Activated CD8-positive, alpha-beta memory T cell treated with anti-CD3 and anti-CD28 coated beads, Interleukin-2, amount 50 U/mL, for 1 hour (primary cell): ENCODE data around the gene ARHGAP18.

Experiments used
- DNase-seq: peaks from one replicate; pipeline ENCODE4 v3.0.0-alpha.2; 2020; ENCODE audit errors: extremely low read depth

Gene ARHGAP18

DNA sequence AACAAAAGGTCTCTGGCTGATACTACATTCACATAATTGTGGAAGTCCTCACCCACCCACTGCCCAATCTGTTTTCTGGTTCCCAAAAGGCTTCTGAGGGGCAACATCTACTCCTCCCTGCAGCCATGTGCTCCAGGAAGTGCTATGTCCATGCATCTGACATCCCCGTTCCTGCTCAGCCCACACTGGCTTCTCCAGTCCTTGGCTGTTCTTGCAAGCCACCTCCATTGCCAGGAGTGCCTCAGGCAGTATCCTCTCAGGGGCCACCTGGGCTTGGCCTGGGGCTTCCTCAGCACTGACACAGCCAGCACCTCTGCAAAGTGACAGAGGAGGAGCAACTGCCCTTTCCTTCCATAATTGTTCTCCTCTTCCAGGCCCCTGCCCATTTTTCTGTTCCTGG, 18.3 kb downstream of the ARHGAP18 start:
- no peak for DNase-seq

DNA sequence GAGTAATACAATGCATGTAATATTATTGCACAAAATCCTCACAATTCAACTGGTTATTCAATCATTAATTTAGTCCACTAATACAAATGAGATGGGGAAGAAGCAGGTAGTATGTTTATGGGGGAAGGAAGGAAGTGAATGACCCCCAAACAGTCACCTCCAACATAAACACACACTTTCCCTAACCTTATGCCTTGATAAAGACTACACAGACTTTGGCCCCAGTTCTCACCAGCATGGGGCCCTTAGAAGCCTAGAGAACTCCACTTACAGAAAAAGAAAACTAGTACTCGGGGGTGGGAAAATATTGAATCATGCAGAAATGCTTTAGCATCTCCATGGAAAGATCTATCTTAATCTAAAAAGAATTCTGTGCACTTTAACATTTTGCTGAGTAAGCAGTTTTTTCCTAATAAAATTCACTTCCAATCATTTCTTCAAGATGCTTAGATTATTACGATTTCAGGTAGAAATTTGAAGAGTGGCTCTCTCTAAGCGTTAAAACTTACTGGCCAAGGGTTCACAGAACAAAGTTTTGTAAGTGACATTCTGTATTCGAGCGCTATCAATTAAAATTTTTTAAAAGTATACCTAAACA, 18.8 kb downstream of the ARHGAP18 start:
- no peak for DNase-seq

- DNase-seq = no peak
Observed at GRCh38 chr6:129686941-129687627, 22.9 kb downstream of the ARHGAP18 start.

- DNase-seq = no peak
Observed at GRCh38 chr6:129685662-129686031, 24.3 kb downstream of the ARHGAP18 start.

GRCh38 chr6:129684903-129685661, 24.9 kb downstream of the ARHGAP18 start:
- no peak for DNase-seq

DNA sequence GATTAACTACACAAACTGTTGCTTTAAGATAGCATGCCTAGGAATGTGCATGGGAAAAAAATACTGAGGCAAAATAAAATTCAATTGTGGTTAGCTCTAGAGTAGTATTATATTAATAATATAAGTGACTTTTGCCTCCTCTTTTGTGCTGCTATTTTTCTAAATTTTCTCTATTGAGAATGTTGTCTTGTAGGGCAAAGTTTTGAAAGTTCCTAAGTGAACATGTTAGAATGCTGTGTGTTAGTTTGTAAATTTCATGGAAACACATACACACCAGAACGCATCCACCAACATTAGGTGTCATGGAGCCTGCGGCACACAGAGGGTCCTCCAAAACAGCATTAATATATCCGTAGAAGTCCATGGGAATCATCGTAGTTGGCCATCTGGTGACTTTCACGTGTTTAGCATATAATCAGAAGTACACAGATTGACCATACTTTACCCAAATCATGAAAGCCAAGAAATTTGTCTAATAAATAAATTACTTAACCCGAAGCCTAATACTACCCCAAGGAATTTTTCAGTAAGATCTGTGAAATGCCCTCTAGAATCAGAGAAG, 25.6 kb downstream of the ARHGAP18 start:
- DNase-seq = no peak

DNA sequence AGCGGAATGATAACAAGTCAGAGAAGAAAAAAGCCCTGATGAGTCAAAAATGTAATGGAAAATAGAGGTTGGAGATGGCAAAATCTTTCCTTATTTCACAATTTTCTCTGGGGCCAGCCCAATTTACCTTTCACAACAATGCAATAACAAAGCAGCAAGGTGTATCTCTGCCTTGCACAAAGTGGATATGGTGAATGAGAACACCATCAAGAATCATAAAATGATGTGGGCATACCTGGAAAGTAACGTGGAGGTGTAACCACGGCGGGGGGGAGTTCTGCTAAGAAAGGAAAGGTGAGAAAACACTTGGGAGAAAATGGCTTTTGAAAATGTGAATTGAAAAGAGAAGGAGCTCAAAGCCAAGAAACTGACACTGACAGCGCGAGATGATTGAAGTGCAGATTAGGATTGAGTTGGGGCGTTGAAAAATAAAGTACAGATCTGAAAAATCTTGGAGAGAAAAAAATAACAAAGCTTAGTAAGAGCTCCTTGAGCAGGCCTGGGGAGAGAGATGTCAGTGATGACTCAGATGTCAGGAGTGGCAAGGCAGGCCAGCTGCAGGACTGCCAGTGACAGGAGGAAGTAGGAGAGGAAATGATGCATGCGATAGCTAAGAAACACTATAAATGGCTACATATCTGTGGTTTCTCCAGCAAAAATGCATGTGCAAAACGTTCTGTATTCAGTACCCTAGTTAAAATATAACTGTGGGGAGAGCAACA, 26.2 kb downstream of the ARHGAP18 start:
- DNase-seq = peak; percentile 41

DNA sequence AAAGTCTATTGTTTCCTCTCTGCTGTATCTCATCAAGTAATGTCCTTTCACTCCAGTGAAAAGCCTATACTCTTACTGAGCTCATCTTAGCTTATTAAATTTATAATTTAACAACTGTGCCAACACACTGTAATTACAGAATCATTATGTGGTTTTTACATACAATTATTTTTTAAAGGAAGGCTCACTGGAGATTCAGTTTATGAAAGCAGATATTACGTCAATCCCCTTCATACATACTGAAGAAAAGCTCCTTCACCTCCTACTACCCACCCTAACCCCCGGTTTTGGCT, 28.1 kb downstream of the ARHGAP18 start:
- DNase-seq = no peak

DNA sequence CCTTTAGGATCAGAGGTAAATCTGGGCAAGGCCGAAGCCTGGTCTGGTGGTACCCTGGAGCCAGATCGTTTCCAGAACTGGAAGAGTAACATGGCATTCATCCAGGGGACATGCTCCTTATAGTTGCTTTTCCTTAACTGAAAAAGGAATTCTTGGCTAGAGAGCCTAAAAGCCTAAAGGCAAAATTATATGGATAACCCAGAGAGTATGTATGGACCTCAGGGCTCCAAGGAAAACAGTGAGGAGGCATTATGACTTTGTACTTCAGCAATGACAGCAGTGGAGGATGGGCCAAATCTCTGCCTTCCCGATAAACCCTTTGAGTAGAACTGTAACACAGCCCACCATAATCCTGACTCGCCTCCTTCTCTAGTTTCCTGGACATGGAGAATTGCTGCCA, 29.3 kb downstream of the ARHGAP18 start:
- no peak for DNase-seq

DNA sequence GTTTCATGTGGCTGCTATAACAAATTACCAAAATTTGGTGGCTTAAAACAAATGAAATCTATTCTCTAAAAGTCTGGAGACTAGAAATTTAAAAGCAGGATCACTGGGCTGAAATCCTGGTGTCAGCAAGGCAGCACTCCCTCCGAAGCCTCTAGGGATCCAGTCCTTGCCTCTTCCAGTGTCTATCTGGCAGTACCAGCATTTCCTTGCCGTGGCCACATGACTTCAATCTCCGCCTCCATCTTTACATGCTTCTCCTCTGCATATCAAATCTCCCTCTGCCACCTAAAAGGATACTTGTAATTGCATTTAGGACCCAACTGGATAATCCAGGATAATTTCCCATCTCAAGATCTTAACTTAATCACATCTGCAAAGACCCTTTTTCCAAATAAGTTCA, 30.2 kb downstream of the ARHGAP18 start:
- DNase-seq = no peak

DNA sequence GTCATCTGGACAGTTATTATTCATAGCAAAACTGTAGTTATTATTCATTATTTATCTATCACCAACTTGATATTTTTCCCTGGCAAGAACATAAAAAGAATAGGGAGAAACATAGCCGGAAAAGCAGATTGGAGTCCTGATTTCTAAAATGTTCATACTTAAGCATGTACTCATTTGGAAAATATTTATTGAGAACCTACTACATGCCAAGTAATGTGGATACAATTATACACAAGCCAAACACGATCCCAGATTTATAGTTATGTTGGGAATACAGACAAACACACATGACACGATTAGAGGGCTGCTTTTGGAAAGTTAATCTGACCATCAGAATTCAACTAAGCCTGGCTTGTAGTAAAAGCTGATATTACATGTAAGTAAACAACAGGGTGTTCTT, 30.7 kb downstream of the ARHGAP18 start:
- no peak for DNase-seq

- DNase-seq = no peak
Observed at GRCh38 chr6:129678463-129678862, 31.5 kb downstream of the ARHGAP18 start.

DNA sequence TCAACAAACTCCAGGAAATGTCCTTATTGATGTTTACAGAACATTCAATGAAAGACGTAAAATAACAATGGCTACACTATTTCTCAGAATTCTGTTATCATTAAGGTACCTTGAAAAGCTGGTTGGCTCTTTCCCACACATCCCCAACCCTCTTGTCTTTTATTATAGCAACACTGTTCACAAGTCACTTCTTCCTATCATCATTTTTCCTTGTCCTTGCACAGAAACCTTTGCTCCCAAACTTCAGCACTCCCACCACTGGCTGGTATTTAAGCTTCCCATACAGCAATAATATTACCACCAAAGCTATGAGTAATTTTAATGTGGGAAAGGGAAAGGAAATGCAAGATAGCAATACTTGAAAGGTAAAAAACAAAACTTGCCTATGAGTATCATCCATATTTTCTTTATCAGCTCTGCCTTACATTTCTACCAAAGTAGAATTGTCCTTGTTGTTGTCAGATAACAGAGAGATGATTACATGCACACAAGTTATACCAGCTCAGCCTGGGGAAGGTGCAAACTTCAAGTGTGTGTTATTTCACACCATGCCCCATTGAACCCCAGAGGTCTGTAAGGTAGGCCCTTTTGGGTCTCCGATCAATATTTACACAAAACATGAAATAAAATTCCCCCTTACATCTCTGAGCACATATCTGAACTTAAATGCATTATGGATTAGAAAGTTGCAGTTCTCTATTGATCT, 32.2 kb downstream of the ARHGAP18 start:
- no peak for DNase-seq

DNA sequence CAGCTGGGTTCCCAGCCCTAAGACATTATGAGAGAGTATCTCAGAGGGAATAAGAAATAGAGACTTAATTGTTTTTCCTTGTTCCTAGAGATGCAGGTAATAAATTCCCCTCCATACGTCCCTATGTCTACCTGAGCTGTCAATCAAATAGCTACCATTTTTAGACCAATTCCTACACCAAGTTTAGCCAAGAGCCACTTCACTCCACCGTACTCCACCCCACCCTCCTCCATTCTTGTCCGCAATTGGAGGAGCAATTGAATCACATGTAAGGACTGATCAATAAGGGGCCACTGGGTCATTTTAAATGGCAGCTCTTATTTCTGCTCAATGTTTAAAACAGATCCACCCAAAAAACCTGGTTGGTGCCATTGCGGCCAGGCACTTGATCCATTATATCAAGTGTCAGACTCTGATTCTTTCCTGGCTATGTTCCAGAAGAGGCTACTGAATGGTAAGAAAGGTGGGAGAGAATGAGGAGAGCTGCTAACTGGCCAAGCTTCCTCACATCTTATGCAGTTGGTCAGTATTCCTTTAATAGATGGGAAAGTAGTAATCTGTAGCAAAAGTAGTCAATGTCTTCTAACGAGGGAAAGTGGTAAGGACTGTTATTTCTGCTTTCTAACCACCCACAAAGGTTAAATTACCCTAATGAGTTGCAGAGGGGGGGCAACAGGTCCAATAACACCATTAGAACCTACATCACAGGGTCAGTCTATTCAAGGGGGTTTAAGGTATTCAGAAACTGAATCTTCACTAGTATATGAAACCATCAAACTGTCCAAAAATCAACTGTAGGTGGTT, 34.1 kb downstream of the ARHGAP18 start:
- no peak for DNase-seq

- no peak for DNase-seq
Observed at GRCh38 chr6:129673748-129674147, 36.2 kb downstream of the ARHGAP18 start.

DNA sequence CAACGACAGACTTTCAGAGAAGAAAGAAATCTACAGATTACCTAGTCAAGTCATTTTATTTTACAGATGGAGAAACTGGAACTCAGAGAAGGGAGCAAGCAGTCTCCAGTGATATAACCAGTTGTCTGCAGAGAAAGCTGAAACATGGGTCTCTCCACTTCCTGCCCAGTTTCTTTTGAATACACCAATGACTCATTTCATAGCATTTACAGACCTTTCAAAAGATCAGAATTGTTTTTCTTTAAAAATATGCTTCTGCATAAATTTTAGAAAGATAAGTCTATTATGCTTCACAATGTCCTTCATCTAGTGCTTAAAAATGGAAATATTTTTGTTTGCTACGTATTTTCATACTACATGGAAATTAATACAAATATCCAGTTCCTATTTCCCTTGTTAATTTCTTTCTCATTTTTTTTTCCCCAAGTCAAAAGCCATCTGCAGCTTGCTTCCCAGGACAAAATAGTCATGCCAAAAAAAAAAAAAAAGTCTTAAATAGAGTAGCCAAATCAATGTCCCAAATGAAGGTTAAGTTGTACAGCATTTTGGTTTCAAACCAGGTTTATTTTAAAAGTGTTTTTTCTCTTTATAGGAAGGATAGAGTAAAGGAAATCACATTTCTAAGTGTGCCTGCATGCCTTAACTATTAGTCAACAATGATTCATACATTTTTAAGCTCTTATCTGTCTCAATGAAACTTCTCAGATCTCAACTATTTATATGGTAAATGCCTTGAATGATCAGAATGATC, 36.9 kb downstream of the ARHGAP18 start:
- no peak for DNase-seq

DNA sequence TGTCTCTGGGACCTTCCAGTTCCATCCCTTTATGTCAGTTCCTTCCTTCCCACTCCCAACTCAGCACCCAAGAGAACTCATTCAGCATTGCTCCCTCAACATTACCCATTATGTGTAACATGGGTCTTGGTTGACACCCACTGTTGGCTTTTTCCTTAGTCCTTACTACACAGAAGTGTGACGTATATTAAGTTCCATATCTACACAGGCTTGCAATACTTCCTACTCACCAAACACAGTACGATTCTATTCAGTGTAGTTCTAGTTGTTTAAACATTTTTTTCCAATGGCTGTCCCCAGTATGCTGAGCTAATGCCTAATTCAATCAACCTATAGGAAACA, 37.7 kb downstream of the ARHGAP18 start:
- no peak for DNase-seq

DNA sequence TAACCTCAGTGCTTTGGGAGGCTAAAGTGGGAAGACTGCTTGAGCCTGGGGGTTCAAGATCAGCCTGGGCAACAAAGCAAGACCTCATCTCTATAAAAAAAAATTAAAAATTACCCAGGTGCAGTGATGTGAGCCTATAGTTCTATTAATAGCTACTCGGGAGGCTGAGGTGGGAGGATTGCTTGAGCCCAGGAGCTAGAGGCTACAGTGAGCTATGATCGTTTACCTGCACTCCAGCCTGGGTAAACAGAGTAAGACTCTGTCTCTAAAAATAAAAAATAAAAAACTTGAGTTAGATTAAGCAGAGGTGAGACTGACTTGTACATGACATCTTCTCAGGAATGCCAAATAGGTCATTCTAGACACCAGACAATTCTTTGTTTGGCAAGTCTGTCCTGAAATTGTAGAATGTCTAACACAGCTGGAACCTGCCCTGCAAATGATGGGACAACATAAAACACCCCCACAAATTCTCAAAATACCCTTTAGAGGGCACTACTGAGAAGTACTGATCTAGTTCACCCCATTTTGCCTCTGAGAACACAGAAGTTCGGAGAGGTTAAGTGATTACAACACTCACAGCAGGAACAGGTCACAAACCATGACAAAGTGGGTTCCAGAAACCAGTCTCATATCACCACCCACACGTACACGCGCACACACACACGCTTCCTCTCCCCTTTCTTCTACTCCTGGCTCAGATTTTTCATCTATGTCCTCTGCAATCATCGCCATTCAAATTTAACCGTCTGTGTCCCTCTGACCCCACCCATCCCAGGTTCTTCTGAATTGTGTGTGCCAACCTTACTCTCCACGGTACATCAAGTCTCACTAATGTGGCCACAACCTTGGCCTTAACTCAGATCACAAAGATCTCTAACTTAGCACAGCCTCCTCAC, 38.3 kb downstream of the ARHGAP18 start:
- no peak for DNase-seq

GRCh38 chr6:129670634-129671033, 39.3 kb downstream of the ARHGAP18 start:
- DNase-seq = no peak
